AG04450 (cell line): ENCODE results near the gene DESI1. TPM values are rescaled to one million over a fixed set of nuclear protein-coding genes. Genes with fewer than 3 reads are reported as not detected.

ENCODE experiments used
- CTCF ChIA-PET: fragments of 300-600, 350-600 bp; formaldehyde crosslinking; extraction: SDS; loops from one replicate; lab custom pipeline; 2022; ENCODE audit warnings: antibody characterized with exemption, inconsistent platforms; lab: Charles Lee
- POLR2A ChIA-PET: fragments of 350-600 bp; formaldehyde crosslinking; extraction: SDS; loops from one replicate; lab custom pipeline; 2021; ENCODE audit warnings: antibody characterized with exemption, inconsistent platforms; lab: Yijun Ruan, JAX
- DNase-seq: peaks from one replicate; pipeline ENCODE4 v3.0.0-alpha.2; 2011; ENCODE audit warnings: low read depth, low spot score
- H3K27ac ChIP-seq: one replicate; pipeline ENCODE4 v1.5.1; 2012; ENCODE audit warnings: low read depth, low read length, control low read depth
- H3K27me3 ChIP-seq: one replicate; pipeline ENCODE4 v1.6.0; 2012; ENCODE audit warnings: low read length; ENCODE audit not compliant: control insufficient read depth, insufficient read depth
- H3K4me3 ChIP-seq: 2 replicates; pipeline ENCODE4 v1.5.1; 2011; ENCODE audit warnings: mild to moderate bottlenecking, low read depth, low read length, control low read depth
- H3K9me3 ChIP-seq: 2 replicates; pipeline ENCODE4 v1.5.1; 2012; ENCODE audit warnings: low read length; ENCODE audit not compliant: control insufficient read depth, insufficient read depth
- CTCF ChIP-seq: IDR thresholded peaks from 2 replicates; pipeline ENCODE4 v1.5.1; 2011; ENCODE audit warnings: low read depth, low read length, control low read depth, inconsistent platforms
- polyA plus RNA-seq: library from polyadenylated mRNA; depleted of rRNA; stranded (reverse); fragments of >200 nt; gene quantifications from 2 replicates; pipeline ENCODE4 v1.2.3, GENCODE V29; 2011

The DESI1 gene
- polyA plus RNA-seq, 1 experiment, result 22.3 TPM

- POLR2A ChIA-PET, result interaction anchor here (0.8 kb wide), 1 partner anchor 10 kb away, joined by 3 read pairs; the partner anchor contains the start of gene PMM1
- no peaks in the 10 kb centered on the region; the same call in 1 of the 2 replicates for H3K9me3 ChIP-seq
- no peak overlapping the region for H3K27ac ChIP-seq
- no peak for DNase-seq
- no peak overlapping the region for H3K4me3 ChIP-seq
- no peaks in the 10 kb centered on the region for H3K27me3 ChIP-seq
- no peak for TF ChIP-seq CTCF
- CTCF ChIA-PET, result no interaction called here
Measured at GRCh38 chr22:41579997-41580355, 40.9 kb downstream of the DESI1 start.

- ChIA-PET POLR2A (interaction anchor here (0.8 to 0.9 kb wide), 2 partner anchors 10 kb away, joined by 3 read pairs; partner anchors contain the start of gene PMM1), CTCF (no interaction called here)
- H3K9me3 ChIP-seq, result no peaks in the 10 kb centered on the region; the same call in 1 of the 2 replicates
- peak overlapping the region; percentile 31 for H3K27ac ChIP-seq
- DNase-seq, result no peak
- no peak overlapping the region for H3K4me3 ChIP-seq
- no peak for TF ChIP-seq CTCF
- H3K27me3 ChIP-seq, result no peaks in the 10 kb centered on the region
Measured at GRCh38 chr22:41579297-41579996, 41.4 kb downstream of the DESI1 start.

- Histone ChIP-seq H3K27ac (no peak overlapping the region), H3K27me3 (no peaks in the 10 kb centered on the region), H3K4me3 (no peak overlapping the region), H3K9me3 (no peaks in the 10 kb centered on the region; the same call in 1 of the 2 replicates)
- TF ChIP-seq CTCF, result no peak
- ChIA-PET CTCF (no interaction called here), POLR2A (interaction anchor here (0.9 kb wide), 1 partner anchor 11 kb away, joined by 3 read pairs; the partner anchor contains the start of gene PMM1)
- DNase-seq, result no peak
Measured at GRCh38 chr22:41578818-41579217, 42.0 kb downstream of the DESI1 start.

- DNase-seq, result no peak
- CTCF ChIA-PET, result no interaction called here
- TF ChIP-seq CTCF, result no peak
- no peak overlapping the region for H3K4me3 ChIP-seq
- no peaks in the 10 kb centered on the region for H3K27me3 ChIP-seq
- no peak overlapping the region for H3K27ac ChIP-seq
- no peaks in the 10 kb centered on the region; the same call in 1 of the 2 replicates for H3K9me3 ChIP-seq
- POLR2A ChIA-PET, result interaction anchor here (0.9 to 2.1 kb wide), 2 partner anchors 11 to 12 kb away, joined by 3 to 15 read pairs; partner anchors contain the start of gene PMM1
Measured at GRCh38 chr22:41578114-41578513, 42.7 kb downstream of the DESI1 start.

- H3K27me3 ChIP-seq, result no peaks in the 10 kb centered on the region
- peak; percentile 66 for TF ChIP-seq CTCF
- ChIA-PET CTCF (interaction anchor here (1.0 to 1.3 kb wide), 2 partner anchors 14 to 20 kb away, joined by 3 to 4 read pairs; no protein-coding TSS in a partner anchor), POLR2A (interaction anchor here (2.1 kb wide), 1 partner anchor 13 kb away, joined by 15 read pairs; the partner anchor contains the start of gene PMM1)
- no peaks in the 10 kb centered on the region; the same call in 1 of the 2 replicates for H3K9me3 ChIP-seq
- no peak for DNase-seq
- H3K4me3 ChIP-seq, result no peak overlapping the region
- H3K27ac ChIP-seq, result no peak overlapping the region
Measured at GRCh38 chr22:41576877-41577276, 44.0 kb downstream of the DESI1 start.
